Measurements from ENCODE around the gene INKA2. TPM values are rescaled to one million over a fixed set of nuclear protein-coding genes. Genes with fewer than 3 reads are reported as not detected.

Gene INKA2
- polyA plus RNA-seq, 3 donors: 1.8 to 6.6 (median 2.0) TPM

- H3K27ac Mint-ChIP-seq: peak overlapping the region in 1 of 7 donors; percentile 8
- H3K4me1 ChIP-seq (ENCODE audit: control insufficient read depth in 1 of 2, insufficient read depth in 2 of 2, low read length in 2 of 2): peaks cover 33 to 34% of the 10 kb centered on the region in 2 donors
- H3K36me3 ChIP-seq (replicated peaks in 1 of 2; ENCODE audit: control insufficient read depth in 1 of 2, insufficient read depth in 2 of 2, low read length in 2 of 2): peaks cover 3 to 11% of the 10 kb centered on the region in 2 donors
- H3K27me3 Mint-ChIP-seq (ENCODE audit: low read depth in 3 of 3): no peaks in the 10 kb centered on the region
- TF ChIP-seq, protein P1, sequence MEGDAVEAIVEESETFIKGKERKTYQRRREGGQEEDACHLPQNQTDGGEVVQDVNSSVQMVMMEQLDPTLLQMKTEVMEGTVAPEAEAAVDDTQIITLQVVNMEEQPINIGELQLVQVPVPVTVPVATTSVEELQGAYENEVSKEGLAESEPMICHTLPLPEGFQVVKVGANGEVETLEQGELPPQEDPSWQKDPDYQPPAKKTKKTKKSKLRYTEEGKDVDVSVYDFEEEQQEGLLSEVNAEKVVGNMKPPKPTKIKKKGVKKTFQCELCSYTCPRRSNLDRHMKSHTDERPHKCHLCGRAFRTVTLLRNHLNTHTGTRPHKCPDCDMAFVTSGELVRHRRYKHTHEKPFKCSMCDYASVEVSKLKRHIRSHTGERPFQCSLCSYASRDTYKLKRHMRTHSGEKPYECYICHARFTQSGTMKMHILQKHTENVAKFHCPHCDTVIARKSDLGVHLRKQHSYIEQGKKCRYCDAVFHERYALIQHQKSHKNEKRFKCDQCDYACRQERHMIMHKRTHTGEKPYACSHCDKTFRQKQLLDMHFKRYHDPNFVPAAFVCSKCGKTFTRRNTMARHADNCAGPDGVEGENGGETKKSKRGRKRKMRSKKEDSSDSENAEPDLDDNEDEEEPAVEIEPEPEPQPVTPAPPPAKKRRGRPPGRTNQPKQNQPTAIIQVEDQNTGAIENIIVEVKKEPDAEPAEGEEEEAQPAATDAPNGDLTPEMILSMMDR (IDR thresholded peaks at IDR 0.05): no peak
- no peaks in the 10 kb centered on the region for H3K79me2 ChIP-seq (ENCODE audit: insufficient read depth, low read length)
- no peaks in the 10 kb centered on the region for H3K9me3 ChIP-seq (replicated peaks in 1 of 2; ENCODE audit: control insufficient read depth in 1 of 2, insufficient read depth in 1 of 2, low read length in 2 of 2)
- H3K4me2 ChIP-seq (replicated peaks; ENCODE audit: extremely low read depth, low read length, poor library complexity, severe bottlenecking): no peak overlapping the region
- H3K9me3 Mint-ChIP-seq: peaks cover 0 to 3% (median 0%) of the 10 kb centered on the region in 7 donors
- peaks cover 5% of the 10 kb centered on the region for H3K4me1 Mint-ChIP-seq
- H2AFZ ChIP-seq (ENCODE audit: insufficient read depth, low read depth, low read length, poor library complexity, severe bottlenecking): no peak overlapping the region
- H4K20me1 ChIP-seq (ENCODE audit: insufficient read depth, low read length): peaks cover 5% of the 10 kb centered on the region
- no peak overlapping the region for H3K9ac ChIP-seq (ENCODE audit: insufficient read depth, low read length, poor library complexity, severe bottlenecking)
- H3K27ac ChIP-seq (ENCODE audit: low read depth in 1 of 2, low read length in 2 of 2): no peak overlapping the region
- peaks cover 27 to 36% of the 10 kb centered on the region in 2 donors for H3K36me3 Mint-ChIP-seq
- intact Hi-C loops (cut with micrococcal nuclease): loop anchor here (10.0 kb wide), 4 partner anchors 116 to 766 kb away; partner anchors contain the start of genes ADORA3 (in 1 of the 2), DENND2D (in 1 of the 2), LRIF1 (in 1 of the 2) and RAP1A (in 1 of the 2)
- no peak overlapping the region for H3K4me3 Mint-ChIP-seq
- no peak overlapping the region for H3K4me3 ChIP-seq (replicated peaks in 1 of 3; ENCODE audit: low read depth in 2 of 3, low read length in 3 of 3)
- no peaks in the 10 kb centered on the region for H3K27me3 ChIP-seq (ENCODE audit: control insufficient read depth in 2 of 2, insufficient read depth in 2 of 2, low read length in 2 of 2)
- no CpG with 5 or more reads among the region's 4 CpGs for WGBS (ENCODE audit: insufficient coverage)
- DNase-seq: no peak
Measured at GRCh38 chr1:111730706-111731105, 8.5 kb downstream of the INKA2 start.

DNA sequence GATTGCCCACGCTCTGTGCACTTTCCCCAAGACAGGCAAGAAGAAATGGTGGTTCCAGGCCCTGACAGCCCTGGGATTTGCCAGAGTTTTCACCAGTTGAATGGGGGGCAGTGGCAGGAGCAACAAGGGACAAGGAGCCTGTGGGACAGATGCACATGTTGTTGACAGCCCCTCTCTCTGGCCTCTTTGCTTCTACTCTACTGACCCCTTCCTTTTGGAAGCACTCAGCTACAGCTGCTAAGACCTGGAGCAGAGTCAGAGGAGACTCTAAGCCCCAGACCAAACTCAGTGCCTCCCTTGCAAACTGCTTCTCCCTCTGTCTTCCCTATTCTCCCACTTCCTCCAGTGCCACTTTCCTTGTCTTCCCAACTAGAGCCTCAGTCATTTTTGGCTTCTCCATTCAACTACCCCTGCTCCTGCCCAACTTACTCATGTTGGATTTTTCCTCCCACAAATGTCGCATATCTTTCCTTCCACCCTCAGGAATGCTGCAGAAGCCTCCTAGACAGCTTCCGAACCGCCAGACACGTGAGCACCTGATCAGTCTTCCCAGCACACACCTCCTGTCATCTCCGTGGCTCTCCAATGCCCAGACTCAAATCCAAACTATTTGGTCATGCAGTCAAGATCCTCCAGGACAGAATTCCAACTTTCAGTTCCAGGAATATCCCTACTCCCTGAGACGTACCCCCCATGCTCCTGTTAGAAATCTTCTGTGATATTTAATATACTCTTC lies 9.1 kb downstream of the INKA2 start:
- TF ChIP-seq, protein P1 (IDR thresholded peaks at IDR 0.05): no peak
- Histone ChIP-seq H3K4me2 (replicated peaks; ENCODE audit: extremely low read depth, low read length, poor library complexity, severe bottlenecking) (no peak overlapping the region), H3K79me2 (ENCODE audit: insufficient read depth, low read length) (no peaks in the 10 kb centered on the region), H3K4me1 (ENCODE audit: control insufficient read depth in 1 of 2, insufficient read depth in 2 of 2, low read length in 2 of 2) (peaks cover 27 to 29% of the 10 kb centered on the region in 2 donors), H3K9ac (ENCODE audit: insufficient read depth, low read length, poor library complexity, severe bottlenecking) (no peak overlapping the region), H3K27ac (ENCODE audit: low read depth in 1 of 2, low read length in 2 of 2) (no peak overlapping the region), H3K27me3 (ENCODE audit: control insufficient read depth in 2 of 2, insufficient read depth in 2 of 2, low read length in 2 of 2) (no peaks in the 10 kb centered on the region), H4K20me1 (ENCODE audit: insufficient read depth, low read length) (peaks cover 5% of the 10 kb centered on the region), H3K9me3 (replicated peaks in 1 of 2; ENCODE audit: control insufficient read depth in 1 of 2, insufficient read depth in 1 of 2, low read length in 2 of 2) (no peaks in the 10 kb centered on the region), H3K4me3 (replicated peaks in 1 of 3; ENCODE audit: low read depth in 2 of 3, low read length in 3 of 3) (no peak overlapping the region), H3K36me3 (replicated peaks in 1 of 2; ENCODE audit: control insufficient read depth in 1 of 2, insufficient read depth in 2 of 2, low read length in 2 of 2) (peaks cover 3 to 11% of the 10 kb centered on the region in 2 donors), H2AFZ (ENCODE audit: insufficient read depth, low read depth, low read length, poor library complexity, severe bottlenecking) (no peak overlapping the region)
- Mint-ChIP-seq H3K4me3 (no peak overlapping the region), H3K36me3 (peaks cover 27 to 36% of the 10 kb centered on the region in 2 donors), H3K27me3 (ENCODE audit: low read depth in 3 of 3) (no peaks in the 10 kb centered on the region), H3K9me3 (peaks cover 0 to 3% (median 0%) of the 10 kb centered on the region in 7 donors), H3K27ac (peak overlapping the region in 5 of 7 donors; percentile 20 to 54 (median 31)), H3K4me1 (peaks cover 5% of the 10 kb centered on the region)
- intact Hi-C loops (cut with micrococcal nuclease): loop anchor here (10.0 kb wide), 4 partner anchors 115 to 765 kb away; partner anchors contain the start of genes ADORA3 (in 1 of the 2), DENND2D (in 1 of the 2), LRIF1 (in 1 of the 2) and RAP1A (in 1 of the 2)
- no peak for DNase-seq
- WGBS (ENCODE audit: insufficient coverage): 95% methylated on average over 6 of the region's 7 CpGs

All from CD14-positive monocyte (primary cell).